HG02623 (cell line): ENCODE data around the gene EPC2.
"Not testable (repeated sequence)": the region's sequence is repeated elsewhere in the genome, so short reads cannot be mapped to it uniquely, and the experiment has no call there.

Source experiments
- ATAC-seq: cut with Tn5 transposase; IDR thresholded peaks from one replicate; pipeline ENCODE4 v1.9.1; 2021; ENCODE audit warnings: moderate library complexity; ENCODE audit not compliant: unreplicated experiment

EPC2 gene

DNA sequence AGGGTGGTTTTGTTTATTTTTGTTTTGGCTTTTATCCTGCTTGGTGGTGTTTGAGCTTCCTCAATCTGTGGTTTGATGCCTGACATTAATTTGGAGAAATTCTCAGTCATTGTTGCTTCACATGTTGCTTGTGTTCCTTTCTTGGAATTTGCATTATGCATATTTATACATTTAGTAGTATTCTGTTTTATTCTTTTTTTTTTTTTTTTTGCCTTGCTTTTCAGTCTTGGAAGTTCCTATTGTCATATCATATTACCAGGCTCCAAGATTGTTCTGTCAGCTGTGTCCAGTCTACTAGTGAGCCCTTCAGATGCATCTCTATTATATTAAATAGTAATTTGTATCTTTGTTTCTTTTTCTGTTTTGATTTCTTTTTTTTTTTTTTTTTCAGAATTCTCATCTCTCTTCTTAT lies 77.0 kb downstream of the EPC2 start:
- no peak for ATAC-seq

DNA sequence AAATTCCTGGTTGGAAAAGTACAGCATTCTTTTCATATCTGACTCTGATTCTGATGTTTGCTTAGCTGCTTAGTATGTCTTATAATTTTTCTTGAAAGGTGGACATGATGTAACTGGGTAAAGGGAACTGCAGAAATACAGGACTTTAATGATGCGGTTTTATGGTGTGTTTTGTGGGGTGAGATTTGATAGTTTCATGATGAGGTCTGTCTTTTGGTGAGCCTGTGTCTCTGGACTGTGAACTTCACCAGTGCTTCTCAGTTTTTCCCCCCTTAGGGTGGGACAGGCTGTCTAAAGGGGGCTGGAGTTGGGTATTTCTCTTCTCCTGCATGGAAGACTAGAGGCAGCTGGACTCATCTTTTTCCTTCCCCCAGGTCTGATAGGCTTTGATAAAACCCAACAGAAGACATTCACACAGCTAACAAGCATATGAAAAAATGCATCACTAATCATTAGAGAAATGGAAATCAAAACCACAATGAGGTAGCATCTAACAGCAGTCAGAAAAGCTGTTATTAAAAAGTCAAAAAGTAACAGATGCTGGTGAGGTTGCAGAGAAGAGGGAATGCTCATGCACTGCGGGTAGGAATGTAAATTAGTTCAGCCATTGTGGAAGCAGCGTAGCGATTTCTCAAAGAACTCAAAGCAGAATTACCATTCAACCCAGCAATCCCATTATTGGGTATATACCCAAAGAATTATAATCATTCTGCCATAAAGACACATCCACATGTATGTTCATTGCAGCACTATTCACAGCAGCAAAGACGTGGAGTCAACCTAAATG lies 77.6 kb downstream of the EPC2 start:
- ATAC-seq, result no peak

DNA sequence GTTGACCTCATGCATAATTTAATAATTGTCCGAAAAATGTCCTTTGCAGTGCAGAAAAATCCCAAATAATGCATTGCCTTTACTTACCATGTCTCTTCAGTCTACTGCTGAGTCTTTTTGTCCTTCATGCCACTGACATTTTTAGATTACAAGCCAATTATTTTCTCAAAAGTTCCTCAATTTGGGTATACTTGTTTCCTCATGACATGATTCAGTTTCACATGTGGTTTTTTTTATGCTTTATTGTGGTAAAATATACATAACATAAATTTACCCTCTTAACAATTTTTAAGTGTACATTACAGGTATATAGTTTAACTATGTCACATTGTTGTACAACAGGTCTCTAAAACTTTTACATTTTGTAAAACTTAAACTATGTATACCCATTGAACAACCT lies 81.0 kb downstream of the EPC2 start:
- ATAC-seq, result no peak

DNA sequence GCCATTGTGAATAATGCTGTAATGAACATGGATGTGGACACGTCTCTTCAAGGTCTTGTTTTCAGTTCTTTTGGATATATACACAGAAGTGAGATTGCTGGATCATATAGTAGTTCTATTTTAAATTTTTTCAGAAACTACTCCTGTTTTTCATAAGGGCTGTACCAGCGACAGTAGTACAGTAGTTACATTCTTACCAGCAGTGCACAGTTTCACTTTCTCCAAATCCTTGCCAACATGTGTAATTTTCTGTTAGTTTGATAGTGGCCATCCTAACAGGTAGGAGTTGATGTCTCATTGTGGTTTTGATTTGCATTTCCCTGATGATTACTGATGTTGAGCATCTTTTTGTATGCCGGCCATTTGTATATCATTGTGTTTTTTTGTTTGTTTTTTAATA lies 81.7 kb downstream of the EPC2 start:
- peak; percentile 53 for ATAC-seq

DNA sequence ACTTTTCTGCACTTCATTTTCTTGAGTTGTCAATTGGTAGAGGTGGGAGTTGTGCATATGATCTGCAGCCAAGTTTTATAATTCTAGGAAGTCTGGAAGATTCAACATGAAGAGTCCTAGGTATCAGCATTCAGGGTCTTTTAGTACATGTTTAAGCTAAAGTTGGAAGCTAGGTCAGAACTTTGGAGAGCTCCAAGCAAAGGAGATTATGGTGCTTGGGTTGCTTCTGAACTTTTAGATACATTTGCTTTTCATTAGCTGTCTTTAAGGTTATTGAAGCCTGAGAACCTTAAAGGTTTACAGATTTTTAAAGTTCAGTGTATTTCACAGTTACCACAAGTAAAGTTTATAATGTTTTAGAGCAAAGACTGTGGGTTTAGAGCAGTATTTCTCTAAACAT lies 85.5 kb downstream of the EPC2 start:
- ATAC-seq, result no peak

DNA sequence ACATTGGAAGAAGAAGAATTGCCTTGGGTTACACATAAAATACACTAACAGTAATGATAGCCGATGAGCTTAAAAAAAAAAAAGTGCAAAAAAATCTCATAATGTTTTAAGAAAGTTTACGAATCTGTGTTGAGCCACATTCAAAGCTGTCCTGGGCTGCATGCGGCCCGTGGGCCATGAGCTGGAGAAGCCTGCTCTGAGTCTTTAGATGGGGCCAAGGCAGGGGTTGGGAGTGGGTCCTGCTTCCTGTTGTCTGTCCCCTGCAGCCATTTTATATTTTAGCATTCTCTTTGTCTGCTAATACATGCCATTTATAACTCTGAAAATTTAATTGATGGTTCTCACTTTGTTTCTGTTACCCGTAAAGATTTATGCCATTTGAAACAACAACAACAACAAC lies 93.2 kb downstream of the EPC2 start:
- no peak for ATAC-seq

DNA sequence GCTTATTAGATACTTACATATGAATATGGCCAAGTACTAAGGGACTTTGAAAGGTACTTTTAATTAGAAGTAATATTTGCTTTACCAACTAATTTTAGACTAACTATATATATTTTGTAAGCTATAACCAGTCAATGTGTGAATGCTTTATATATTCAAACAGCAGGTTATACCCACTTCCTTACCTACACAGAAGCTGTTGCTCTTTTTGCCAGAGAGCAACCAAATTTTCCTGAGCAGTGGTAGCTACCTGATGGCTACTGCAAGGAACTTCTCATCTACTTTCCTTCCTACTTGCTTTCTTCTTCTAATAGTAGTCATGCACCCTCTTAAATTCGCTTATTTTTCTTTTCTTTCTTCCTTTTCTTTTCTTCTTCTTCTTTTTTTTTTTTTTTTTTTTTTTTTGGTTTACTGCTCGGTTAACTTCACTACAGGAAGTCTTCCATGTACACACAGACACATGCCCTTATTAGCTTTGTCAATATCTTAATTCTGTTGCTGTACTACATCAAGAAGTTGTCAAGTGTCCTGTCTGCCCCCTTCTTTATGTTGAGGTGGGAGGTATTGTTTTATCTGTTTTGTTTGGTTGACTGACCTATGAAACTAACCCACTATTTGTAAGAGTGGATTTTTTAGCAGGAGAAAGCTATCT lies 95.0 kb downstream of the EPC2 start:
- ATAC-seq, result no peak

DNA sequence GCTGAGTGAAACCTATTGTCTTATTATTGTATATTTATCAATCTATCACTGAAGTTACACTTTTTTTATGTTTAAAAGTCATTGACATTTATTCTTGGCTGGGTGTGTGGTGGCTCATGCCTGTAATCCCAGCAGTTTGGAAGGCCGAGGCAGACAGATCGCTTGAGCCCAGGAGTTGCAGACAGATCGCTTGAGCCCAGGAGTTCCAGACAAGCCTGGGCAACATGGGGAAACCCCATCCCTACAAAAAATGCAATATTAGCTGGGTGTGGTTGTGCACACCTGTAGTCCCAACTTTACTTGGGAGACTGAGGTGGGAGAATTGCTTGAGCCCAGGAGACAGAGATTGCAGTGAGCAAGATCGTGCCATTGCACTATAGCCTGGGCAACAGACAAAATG lies 97.8 kb downstream of the EPC2 start:
- ATAC-seq, result no peak

DNA sequence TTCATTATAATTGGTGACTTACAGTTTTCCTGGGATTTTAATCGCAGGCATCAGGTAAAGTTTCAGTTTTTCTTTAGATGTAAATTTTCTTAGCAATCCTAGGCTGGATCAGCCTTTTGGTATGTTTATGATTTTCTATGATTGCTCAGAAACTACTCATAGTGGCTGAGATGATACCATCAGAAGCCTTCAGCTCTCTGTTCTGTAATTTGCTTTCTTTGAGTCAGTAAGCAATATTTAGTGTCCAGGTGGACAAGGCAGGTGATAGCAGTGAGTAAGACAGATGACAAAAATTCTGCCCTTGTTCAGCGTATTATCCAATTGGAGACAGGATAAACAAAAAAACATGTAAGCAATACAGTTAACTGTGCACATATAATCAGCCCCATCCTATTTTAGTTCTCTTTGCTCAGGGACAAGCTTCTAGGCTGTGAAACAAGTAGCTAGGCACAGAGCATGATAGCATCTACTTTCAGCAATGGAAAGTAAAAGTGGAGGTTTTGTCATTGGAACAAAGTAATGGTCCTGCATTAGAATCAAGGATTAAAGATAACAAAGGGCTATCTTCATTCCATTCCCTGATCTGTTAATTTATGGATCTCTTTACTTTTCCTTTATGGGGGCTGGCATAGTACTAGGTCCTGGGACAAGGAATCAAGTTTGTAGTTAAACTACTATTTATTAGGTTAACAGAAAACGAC lies 100.8 kb downstream of the EPC2 start:
- ATAC-seq, result no peak

DNA sequence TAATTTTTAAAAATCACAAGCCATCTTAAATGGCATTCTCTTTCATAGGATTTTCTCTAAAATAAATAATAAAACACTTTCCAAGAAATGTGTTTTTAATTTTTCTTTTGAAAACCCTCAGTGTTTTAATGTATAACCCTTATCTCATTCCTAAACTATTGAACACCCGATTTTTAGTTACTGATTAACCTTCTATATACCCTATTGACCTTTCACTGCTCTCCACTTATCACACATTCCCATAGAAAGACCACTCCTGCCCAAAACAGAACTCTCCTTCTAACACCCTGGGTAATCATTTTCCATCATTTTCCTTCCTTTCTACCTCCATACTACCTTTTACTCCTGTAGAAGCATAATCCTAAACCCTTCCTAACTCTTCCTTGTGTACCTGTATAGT lies 102.4 kb downstream of the EPC2 start:
- no peak for ATAC-seq

DNA sequence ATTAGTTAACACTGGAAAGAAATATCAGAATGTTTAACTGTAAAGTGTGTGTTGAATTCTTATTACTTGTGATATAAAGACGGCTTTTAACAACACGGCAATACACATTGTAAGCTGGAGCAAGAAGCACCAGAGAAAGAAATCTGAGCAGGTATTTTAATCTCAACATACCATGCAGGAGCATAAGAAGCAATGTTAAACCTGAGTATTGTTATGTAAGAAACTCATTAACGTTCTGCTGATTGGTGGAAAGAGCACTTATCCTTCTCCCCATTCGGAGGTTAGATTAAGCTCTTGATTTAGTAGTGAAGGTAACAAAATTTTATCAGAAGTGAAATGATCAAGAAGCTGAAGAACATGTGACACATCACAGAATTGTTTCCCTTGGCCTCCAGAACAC lies 107.4 kb downstream of the EPC2 start:
- ATAC-seq, result no peak

DNA sequence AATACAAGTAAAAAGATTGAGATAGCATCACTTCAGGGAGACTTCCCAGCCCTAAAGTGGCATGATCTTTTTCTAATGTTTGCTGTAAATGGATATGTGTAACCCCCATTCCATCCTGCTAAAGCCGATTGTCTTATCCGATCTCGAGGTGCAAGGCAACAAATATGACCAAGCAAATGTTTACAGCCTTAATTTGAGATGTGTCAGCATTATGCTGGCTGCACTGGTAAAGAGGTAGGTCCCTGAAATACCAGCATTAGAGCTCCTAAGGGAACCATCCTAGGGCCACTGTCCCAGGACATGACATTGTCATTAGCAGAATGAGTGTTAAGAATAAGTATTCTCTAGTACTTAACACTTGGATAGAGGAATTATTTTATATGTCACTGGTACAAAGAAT lies 108.4 kb downstream of the EPC2 start:
- ATAC-seq, result no peak

DNA sequence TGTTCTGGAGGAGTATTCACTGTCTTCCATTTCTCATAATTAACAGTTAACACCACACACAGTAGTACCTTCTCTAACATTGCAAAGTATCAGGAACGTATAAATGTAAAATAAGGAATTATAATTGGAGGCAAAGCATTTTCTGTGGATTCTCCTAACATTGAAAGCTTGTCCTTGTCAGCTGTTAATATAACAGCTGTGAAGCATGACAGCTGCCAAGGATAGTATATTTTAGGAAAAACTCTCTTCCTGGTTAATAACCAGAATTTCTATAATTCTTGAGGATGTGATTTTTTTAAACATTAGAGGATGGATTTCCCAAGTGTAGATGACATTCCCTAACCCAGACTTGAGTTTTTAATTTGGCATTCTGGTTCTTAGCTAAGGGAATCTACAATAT lies 110.3 kb downstream of the EPC2 start:
- ATAC-seq, result no peak

DNA sequence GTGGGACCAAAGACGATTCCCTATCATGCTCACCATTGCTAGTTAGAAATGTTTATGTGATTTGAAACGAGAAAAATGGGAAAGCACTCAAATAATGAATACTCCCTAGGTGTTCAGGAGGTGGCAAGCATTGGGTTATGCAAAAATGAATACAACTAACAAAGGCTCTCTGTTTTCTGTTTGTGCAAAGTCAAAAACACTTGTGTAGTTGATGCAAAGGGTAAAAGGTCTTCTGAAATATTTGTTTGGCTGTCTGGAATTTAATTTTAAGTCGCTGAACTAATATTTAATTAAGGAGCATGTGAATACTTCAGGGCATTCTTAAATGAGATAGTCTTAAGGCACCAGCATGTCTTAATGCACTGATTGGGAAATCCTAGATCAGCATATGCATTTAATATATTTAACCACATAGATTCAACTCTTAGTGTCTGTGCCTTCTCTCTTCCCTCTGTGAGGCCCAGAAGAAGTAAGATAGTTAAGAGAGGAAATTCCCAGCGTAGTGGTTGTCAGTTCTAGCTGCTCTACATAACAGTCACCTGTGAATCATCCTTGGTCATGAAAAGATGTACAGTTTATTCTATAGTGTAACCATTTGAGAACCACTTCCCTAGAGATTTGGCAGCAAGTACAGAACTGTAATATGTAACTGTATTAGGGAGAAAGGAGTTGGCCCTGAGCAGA lies 111.9 kb downstream of the EPC2 start:
- no peak for ATAC-seq

DNA sequence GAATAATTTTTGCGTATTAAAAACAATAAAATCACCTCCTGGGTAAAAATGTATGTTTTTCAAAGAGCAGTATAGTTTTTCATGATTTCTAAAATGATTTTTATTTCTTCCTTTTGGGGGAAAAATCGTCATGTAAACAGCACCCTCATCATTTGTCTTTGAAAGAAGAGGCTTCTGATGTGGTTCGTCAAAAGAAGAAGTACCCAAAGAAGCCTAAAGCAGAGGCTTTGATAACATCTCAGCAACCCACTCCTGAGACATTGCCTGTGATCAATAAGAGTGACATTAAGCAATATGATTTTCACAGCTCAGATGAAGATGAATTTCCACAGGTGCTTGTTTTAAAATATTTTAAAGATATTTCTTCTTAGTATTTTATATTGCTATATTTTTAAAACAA lies 120.3 kb downstream of the EPC2 start:
- ATAC-seq, result no peak

DNA sequence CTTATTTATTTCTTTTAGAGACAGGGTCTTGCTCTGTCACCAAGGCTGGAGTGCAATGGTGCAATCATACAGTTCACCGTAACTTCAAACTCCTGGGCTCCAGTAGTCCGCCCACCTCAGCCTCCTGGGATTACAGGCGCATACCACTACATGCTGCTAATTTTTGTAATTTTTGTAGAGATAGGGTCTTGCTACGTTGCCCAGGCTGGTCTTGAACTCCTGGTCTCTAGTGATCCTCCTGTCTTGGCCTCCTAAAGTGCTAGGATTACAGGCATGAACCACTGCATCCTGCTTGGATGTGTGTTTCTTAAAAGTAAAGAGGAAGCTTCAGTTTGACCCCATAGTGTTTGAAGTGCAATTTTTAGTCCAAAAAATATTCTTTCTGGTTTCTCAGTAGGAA lies 125.5 kb downstream of the EPC2 start:
- no peak for ATAC-seq

DNA sequence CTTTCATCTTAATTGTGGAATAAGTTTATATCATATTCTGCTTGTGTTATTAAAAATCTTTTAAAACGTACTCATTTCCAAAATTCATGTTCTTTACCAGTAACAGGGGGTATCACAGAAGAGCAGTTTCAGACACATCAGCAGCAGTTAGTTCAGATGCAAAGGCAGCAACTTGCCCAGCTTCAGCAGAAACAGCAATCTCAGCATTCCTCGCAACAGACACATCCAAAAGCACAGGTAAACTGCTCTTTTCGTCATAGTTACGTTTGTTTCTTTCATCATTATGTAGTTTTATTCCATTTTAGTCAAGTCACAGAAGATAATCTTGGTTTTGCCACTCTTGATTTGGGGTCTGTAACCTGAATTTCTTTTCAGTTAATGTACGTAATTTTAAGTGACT lies 137.0 kb downstream of the EPC2 start:
- no peak for ATAC-seq

DNA sequence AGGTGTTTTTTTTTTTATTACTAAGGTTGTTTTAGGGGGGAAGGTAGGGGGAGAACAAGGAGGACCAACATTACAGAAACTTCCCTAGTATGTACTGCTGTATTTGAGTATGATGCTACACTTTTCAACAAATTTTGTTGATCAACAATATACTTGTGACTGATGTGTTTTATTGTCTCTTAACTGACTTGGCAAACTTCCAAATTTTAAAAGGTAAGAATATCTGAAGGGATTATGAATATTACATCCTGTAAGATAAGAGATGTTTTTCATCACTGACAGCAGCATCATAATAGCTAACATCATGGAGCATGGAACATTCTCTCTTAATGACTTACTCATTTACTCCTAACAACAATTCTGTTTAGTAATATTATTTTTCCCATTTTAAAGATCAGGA lies 144.5 kb downstream of the EPC2 start:
- no peak for ATAC-seq

DNA sequence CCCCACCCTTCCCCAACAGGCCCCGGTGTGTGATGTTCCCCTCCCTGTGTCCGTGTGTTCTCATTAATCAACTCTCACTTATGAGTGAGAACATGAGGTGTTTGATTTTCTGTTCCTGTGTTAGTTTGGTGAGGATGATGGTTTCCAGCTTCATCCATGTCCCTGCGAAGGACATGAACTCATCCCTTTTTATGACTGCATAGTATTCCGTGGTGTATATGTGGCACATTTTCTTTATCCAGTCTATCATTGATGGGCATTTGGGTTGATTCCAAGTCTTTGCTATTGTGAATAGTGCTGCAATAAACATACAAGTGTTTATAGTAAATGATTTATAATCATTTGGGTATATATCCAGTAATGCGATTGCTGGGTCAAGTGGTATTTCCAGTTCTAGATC lies 145.6 kb downstream of the EPC2 start:
- not testable (repeated sequence) for ATAC-seq

DNA sequence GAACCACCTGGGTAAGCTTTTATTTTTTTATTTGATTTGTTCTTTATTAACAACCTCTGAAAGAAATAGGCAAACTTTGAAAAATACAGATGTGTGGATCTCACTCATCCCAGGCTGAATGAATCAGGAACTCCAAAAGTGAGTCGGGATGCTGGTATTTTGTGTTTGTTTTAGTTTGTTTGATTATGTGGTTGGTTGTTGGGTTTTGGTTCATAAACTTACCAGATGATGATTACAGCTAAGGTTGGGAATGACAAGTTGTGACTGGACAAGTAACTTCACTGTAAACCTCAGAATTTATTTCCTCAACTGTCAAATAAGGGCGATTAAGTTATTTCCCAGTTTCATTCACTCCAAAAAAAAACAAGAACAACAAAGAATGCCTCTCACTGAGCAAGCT lies 150.0 kb downstream of the EPC2 start:
- ATAC-seq, result no peak

DNA sequence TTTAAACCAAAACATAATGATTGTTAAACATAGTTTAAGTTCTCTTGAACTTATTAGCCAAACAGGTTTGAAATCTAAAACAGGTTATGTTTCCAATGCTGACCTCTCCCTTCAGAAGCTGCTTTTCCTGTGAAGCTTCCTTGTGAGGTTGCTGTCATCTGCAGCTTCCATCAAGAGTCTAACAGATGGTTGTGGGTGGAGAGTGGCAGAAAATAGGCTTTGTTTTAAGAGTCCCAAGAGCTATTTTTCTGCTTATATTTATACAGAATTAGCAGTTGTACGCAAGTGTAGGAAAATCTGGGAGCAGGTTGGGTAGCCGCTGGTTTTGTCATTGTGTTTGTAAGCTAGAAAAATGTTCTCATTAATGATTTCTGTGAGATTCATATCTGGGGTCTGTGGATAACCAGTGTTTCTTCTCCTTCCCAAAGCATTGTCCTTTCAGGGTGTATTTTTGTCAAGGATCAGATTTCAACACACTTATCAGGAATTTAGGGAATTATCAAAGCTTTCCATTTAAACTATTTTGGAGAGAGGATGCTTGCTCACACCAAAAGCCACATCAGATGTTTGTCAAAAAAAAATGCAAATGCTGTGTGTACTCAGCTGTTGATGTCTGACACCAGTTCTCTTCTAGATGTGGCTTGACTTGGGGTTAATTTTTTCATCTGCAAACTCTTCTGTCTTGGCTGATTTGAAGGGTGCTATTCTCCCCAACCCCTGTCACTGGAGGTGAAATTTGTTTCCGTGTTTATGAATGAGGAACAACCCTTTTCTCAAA lies 152.4 kb downstream of the EPC2 start:
- no peak for ATAC-seq
